HG03442 (cell line): Measurements from ENCODE around the gene NKAIN2.
"Not testable (repeated sequence)": the region's sequence is repeated elsewhere in the genome, so short reads cannot be mapped to it uniquely, and the experiment has no call there.

Source experiments
- ATAC-seq: cut with Tn5 transposase; IDR thresholded peaks from one replicate; pipeline ENCODE4 v1.9.1; 2021; ENCODE audit warnings: mild to moderate bottlenecking, moderate library complexity; ENCODE audit not compliant: unreplicated experiment

The NKAIN2 gene

DNA sequence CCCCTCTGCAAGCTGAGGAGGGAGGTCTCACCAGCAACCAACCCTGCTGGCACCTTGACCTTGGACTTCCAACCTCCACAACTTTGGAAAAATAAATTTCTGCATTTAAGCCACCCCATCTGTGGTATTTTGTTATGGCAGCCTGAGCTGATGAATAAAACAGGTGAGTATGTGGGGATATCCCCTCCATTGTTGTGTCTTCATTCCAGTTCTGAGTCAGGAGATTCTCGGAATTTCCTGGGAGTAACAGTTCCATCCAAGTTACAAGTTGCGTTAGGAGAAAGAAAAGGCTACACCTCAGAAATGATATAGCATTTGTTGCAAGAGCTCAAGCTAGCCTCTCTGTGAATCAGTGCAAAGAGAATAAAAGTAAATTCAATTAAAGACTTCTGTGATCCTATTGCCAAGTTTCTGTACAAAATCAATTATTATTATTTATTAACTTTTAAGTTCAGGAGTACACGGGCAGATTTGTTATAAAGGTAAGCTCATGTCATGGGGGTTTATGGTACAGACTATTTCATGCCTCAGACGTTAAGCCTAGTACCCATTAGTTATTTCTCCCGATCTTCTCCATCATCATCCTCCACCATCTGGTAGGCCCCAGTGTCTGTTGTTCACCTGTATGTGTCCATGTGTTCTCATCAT lies 153.0 kb downstream of the NKAIN2 start:
- no peak for ATAC-seq

DNA sequence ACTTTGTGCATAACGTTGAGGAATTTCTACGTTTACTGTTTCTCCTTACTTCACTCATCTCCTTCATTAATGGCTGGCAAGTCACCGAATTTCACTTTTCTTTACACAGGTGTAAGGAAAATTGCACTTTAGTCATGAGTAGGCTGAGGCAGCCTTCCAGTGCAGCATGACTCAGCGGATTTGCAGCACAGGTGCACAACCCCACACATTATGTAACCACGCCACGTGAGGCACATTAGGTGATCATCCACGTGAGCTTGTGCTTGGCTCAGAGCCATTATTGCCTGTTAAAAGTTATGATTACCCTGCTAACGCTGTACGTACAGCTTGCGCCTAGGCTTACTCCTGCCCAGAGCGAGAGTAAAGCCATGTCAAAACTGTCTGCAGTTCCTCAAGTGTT lies 158.8 kb downstream of the NKAIN2 start:
- no peak for ATAC-seq

DNA sequence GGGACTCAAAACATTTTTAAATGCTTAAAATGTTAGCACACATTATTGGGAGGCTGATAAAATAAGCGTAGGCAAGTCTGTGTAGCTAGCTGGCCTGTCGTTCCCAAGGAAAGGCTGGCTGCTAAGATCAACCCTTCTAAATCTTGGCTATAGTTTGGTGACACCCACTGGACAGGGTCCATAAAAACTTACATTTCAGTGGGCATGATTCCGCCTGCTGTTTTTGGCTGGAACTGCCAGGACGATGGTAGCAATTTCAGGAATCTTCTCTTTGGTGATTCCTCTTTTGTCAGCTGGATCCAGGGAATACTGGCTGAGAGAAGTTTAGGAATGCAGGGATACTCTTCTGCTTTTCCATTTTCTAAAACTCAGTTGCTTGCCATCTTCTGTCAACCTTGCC lies 162.2 kb downstream of the NKAIN2 start:
- ATAC-seq, result no peak

DNA sequence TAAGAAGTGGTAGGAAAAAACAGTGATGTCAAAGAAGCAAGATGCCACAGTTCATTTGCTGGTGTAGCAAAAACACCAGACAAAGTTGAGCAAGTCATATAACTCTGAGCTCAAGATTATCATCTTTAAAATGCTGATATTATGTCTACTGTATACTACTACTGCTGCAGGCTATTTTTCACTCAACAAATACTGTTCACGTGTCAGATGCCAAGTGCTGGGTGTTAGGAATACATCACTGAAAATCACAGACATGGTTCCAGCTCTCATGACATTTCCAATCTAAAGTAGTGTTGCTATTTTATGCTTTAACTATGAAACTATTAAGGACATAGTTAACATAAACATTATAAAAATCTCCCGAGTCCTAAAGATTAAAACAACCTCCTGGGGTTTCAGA lies 163.0 kb downstream of the NKAIN2 start:
- ATAC-seq, result no peak

DNA sequence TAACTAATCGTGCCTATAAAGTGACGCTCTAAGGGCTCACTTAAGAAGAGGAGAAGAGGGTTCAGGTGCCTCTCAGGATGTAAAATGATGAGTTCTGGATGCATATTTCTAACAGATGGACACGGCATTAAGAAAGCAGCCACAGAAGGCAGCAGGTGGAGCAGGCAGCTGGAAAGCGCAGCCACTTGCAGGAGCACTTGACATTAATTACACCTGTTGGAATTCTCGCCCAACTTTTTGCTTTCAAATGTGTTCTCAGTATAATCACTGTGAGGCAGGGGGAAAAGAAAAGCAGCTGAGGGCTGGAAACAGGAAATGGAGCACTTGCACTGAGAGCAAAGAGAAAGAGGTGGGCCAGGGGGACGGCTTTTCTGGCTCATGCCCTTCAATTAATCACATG lies 164.2 kb downstream of the NKAIN2 start:
- ATAC-seq, result no peak

DNA sequence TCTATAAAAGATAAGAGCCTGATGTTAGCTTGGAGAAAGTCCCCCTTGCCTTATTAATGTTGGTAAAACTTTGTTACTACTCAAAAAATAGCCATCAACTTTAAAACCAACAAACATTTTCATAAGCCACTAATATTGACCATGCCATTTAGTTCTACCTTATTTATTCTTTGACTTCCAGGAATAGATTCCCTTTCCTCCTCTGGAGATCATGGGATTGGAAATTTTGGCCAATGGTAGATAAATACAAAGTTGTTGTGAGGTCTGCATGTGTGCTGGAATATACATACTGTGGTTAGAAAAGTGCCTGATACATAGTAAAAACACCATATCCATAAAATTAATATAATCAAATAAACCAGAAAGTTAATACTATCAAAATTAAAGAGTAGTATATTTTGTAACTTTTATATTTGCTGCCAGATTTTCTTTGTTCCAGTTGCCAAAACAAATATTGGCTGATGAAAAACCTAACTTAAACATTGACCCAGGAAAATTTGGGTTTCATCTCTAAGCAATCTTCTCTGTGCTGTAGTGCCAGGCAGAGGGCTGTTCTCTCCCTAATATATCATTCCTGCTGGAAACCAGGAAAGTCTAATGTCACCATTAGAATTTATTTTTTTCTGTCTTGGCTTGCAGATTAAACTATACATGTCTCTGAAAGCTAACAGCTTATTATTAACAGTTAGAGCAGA lies 169.1 kb downstream of the NKAIN2 start:
- no peak for ATAC-seq

DNA sequence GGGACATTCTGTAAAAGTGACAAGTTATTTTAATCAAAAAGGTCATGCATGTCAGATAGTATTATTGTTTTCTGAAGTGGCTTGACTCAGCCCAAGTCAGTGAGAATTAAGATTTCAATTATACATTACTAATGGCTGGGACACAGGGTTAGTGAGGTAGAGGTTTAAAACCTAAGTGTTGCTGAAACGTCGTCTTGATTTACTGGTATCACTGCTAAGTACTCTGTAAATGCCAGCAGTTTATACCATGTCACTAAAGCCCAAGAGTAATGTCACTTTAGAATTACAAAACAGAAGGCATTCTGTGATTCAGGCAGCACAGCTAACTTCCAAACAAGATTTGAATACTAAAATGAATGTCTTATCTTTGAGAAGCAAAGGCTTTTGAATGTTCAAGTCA lies 176.6 kb downstream of the NKAIN2 start:
- no peak for ATAC-seq

DNA sequence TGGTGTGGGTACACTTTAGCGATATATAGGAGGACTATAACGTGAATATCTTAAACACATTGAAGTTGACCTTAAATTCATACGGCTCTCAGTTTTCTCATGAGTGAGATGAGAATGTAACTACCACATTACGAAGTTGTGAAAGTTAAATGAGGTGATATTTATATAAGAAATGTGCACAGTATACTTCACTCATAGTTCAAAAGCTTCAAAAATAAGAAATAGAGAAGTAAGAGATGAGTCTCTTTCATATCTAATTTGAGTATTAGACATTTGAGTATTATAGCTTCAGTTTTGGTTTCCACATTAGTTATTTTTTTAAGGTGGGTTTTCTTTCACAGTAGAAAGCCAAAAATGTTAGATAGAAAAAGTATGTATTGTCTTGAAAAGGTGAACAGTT lies 183.3 kb downstream of the NKAIN2 start:
- no peak for ATAC-seq

DNA sequence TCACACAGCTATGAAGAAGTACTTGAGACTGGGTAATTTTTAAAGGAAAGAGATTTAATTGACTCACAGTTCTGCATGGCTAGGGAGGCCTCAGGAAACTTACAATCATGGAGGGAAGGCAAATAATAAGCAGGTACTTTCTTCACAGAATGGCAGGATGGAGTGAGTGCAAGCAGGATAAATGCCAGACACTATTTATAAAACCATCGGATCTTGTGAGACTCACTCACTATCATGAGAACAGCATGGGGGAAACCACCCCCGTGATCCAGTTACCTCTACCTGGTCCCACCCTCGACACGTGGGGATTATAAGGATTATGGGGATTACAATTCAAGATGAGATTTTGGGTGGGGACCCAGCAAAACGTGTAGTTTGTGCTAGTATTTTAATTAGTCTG lies 186.3 kb downstream of the NKAIN2 start:
- ATAC-seq, result not testable (repeated sequence)

DNA sequence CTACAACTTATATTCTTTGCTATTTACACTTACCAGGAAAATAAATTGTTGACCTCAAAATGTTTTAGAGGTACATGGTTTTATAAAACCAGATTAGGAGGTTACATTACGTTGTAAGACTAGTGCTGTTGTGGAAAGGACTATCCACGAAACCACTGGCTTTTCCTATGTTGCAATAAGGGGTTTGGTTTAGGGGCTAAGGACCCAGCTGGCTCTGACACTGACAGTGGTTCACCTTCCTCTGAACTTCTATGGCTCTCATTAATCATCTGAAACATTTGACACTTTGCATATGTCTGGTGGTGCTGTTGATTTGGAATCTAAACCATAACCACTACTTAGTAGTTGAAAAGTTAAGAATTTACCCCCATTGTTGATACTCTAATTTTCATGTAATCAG lies 186.7 kb downstream of the NKAIN2 start:
- no peak for ATAC-seq

DNA sequence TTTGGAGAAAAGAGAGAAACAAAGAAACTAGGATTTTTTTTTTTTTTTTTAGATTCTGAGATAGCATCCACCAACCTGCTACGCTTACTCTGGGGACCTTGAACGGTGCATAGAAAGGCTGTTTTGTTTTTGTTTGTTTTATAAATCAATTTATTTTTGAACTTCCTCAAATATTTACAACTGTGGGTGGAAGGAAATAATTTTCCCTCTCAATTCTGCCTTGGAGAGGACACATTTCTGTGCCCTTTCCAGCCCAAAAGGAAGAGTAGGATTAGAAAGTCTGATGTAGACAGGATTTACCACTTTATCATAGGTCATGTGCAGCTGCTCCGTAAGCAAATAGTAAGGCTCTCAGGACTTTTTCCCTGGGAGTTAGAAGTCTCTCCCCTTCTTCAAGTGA lies 190.5 kb downstream of the NKAIN2 start:
- ATAC-seq, result no peak

DNA sequence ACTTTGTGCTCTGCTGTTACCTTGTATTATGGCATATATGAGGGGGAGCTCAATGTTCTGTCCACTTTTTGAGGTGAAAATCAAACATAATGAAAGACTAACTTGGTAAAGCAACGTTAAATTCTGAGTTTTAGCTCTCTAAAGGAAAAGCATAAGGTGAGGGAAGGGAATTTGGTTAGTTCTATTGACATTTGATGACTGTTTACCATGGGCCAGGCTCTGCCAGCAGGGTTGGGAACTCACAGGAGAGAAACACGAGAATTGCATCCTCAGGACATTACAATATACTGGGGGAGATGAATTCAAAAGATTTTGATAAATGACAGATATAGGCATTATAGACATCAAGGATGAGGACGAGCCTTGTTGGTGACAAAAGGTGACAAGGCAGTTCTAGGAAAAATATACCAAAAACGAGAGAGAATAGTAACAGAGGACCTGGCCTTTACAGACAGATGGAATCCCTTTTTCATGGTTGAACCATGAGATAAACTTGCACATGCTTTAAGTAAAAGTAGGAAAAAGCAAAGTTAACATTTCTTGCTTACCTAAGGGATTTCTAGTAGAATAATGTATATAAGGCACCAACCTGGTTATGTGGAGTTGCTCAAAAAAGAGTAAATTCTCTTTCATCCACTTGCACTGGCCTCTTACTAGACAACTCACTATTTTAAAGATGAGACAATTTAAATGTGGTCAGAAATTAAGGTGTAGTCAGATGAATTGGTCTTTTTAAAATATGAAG lies 191.4 kb downstream of the NKAIN2 start:
- ATAC-seq, result no peak

DNA sequence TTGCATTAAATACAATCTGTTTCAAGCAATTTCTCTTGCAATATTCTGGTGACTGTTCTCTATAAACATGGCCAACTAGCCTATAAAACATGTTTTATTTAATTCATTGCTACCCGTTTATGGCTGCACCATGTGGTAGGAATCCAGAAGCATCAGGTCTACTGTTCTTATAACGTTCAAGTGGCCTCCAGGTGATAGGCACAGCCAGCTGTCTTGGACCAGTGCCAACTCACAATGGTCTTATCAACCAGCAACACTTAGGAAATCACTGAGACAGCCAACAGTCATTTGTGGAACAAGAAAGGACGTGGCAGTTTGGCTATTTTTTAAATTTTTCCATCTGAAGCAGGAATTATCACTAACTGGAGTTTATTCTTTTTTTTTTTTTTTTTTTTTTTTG lies 193.6 kb downstream of the NKAIN2 start:
- no peak for ATAC-seq

DNA sequence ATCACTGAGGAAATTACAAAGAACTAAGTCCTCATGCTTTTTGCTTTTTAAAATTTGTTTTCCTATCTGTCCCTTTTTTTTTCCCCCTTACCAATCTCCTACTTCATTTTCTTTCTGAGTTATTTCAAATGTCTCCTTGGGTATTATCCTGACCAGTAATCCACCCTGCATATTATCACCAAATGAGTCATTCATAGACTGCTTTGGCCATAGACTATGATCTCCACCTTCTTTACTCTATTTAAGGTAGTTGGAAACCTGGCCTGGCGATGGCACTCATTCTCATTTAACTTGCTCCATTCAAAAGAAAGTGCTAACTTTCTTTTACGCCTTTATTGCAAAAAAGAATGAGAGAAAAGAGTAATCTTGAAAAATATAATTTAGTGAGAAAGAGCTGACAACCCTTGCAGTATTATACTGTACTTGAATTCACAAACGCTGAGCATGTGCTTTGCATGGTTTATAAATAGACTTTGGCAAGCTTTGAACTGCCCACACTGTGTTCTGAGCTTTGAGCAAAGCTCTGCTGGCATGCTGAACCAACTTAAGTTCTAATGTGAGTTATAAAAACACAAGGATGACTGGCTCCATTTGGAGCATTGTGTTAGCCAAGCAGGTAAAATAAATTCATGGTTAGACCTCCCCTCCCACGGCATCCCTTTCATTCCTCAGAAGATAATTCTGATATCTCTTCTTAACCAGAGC lies 198.9 kb downstream of the NKAIN2 start:
- ATAC-seq, result no peak

DNA sequence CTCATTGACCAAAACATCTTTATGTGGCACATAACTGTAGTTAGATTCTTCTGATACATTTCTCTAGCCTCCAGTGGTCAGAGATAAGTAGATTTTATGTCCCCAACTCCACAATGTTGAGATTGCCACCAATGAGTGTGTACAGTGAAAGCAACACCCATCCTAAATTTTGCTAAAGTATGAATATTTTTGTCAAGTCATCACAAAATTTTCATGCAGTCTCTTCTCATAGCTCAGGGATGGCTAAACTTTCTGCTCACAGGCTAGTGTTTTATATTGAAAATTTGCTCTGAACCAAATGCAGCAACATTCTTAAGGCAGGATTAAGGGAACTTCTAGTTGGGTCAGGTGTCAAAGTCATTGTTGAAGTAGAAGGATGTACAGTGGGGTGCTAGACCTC lies 203.6 kb downstream of the NKAIN2 start:
- ATAC-seq, result no peak

DNA sequence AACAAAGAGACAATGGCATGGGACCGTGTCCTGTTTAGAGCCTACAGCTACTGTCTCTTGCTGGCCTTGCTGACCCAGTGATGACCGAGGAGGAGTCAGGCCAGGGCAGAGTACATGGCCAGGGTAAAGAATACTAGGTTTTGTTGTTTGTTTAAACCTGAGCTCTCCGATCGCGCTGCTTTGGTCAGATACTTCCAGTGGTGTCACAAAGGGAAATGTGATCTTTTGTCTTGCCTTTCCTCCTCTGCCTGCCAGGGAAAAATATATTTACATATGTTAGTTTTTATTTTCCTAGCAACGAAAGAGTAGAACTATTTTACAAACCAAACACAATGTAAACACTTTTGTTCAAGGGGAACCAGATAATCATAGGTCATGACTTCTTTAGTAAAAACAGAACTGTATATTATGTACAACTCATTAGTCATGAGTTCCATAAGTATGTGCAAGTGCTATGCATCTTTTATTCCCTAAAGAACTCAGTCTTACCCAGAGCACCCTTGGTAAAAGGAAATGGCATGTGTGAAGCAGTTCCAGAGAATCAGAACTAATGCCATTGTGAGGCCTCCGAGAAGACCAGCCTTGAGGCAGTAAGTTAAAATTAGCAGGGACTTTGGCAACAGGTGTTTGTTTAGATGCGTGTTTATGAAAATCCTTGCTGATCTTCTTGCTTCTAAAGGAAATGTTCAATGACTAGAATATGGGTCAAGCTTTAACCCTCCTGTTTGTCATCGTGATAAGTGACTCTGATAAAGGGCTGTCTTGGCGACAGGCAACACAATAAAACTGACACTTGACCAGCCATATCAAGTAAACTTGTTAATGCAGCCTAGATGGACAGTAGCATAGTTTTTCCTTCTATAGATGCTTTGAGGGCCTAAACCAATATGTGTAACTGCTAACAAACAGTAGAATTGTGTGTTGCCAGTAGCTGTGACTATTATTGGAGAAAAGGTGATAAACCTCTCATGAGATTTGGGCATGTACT lies 204.6 kb downstream of the NKAIN2 start:
- ATAC-seq, result no peak

DNA sequence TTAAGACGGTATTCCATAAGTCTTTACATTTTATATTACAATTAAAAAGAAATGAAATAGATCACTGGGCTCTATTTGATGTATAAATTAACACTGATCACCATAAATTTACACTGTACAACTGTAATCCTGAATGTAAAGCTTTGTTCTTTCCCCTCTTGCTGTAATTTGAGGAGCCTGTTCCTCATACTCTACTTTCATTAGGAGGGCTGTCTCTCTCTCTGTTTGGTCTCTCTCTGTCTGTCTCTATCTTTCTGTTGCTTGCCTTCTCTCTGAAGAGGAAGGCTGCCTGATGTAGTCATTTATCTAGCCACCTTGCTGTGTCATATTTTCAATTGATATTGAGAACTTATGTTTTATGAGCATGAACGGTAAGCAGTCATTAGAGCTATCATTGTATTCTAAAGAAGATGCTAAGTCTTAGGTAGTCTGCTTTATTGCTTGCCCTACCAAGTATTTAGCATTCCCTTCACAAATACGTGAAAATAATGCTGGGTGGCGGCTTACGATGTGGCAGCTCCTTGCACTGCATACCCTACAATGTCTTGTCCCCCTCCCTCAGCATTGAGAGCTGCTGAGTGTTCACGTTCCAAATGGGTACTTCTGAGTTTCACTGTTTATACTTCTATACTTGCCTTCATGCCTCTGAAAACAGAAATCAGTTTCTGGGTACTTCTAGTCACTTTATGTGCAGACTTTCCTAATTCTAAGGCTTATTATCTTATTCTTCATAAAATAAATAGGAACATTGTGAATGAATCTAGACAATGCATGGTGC lies 205.5 kb downstream of the NKAIN2 start:
- no peak for ATAC-seq

DNA sequence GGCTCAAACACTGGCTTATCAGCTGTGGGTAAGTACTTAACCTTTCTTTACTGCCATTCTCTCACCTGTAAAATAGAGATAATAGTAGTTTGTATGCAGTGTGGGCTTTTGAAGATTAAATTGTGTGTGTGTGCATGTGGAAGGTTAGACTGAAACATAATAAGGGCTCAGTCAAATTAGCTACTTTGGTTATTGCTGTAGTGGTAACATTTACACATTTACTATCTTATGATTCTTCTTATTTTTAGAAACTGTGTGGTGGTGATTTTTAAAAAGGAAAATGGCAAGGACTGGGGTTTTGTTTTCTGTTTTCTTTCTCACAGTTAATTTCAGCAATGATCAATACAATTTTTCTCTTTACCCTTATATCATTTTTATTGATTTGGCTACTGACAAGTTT lies 206.9 kb downstream of the NKAIN2 start:
- ATAC-seq, result no peak

DNA sequence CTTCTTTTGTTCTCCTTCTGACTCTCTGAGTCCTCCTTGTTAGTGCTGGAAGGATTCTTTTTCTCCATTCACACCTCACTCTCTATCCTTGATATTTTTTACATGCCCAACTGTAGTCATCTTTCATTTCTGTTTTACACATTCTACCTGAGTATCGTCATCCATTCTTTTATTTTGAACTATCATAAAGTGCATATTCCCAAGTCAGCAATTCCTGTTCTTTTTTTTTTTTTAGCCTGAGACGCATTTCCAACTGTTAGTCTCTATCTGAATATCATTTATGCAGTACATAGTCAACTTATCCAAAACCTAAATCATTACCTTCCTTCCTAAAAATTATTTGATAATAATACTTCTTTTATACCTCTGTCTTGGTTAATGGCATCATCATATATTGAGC lies 207.5 kb downstream of the NKAIN2 start:
- no peak for ATAC-seq

DNA sequence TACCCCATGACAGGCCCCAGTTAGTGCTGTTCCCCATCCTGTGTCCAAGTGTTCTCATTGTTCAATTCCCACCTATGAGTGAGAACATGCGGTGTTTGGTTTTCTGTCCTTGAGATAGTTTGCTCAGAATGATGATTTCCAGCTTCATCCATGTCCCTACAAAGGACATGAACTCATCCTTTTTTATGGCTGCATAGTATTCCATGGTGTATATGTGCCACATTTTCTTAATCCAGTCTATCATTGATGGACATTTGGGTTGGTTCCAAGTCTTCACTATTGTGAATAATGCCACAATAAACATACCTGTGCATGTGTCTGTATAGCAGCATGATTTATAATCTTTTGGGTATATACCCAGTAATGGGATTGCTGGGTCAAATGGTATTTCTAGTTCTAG lies 218.4 kb downstream of the NKAIN2 start:
- not testable (repeated sequence) for ATAC-seq
